ENCODE measurements around the gene DOCK3.
"Not testable (repeated sequence)": the region's sequence is repeated elsewhere in the genome, so short reads cannot be mapped to it uniquely, and the experiment has no call there.

DOCK3 gene

GRCh38 chr3:50913260-50913659, 238.5 kb downstream of the DOCK3 start:
- DNase-seq: no peak

- DNase-seq: not testable (repeated sequence)
These were observed 247.3 kb downstream of the DOCK3 start for GRCh38 chr3:50922071-50922470.

GRCh38 chr3:50923955-50924354, 249.2 kb downstream of the DOCK3 start:
- no peak for DNase-seq

GRCh38 chr3:50924638-50925037, 249.9 kb downstream of the DOCK3 start:
- no peak for DNase-seq

GRCh38 chr3:50926868-50927267, 252.1 kb downstream of the DOCK3 start:
- no peak for DNase-seq

GRCh38 chr3:50930371-50931208, 255.9 kb downstream of the DOCK3 start:
- no peak for DNase-seq

- DNase-seq: not testable (repeated sequence)
These were observed 258.2 kb downstream of the DOCK3 start for GRCh38 chr3:50932918-50933317.

GRCh38 chr3:50936389-50936788, 261.7 kb downstream of the DOCK3 start:
- no peak for DNase-seq

- no peak for DNase-seq
These were observed 272.7 kb downstream of the DOCK3 start for GRCh38 chr3:50947419-50947818.

GRCh38 chr3:50950591-50950990, 275.9 kb downstream of the DOCK3 start:
- DNase-seq: no peak

- DNase-seq: no peak
These were observed 279.2 kb downstream of the DOCK3 start for GRCh38 chr3:50953825-50954414.

- no peak for DNase-seq
These were observed 286.7 kb downstream of the DOCK3 start for GRCh38 chr3:50961386-50961785.

- peak; percentile 44 for DNase-seq
These were observed 296.8 kb downstream of the DOCK3 start for GRCh38 chr3:50971487-50971924.

- no peak for DNase-seq
These were observed 297.3 kb downstream of the DOCK3 start for GRCh38 chr3:50972029-50972428.

GRCh38 chr3:50978586-50978985, 303.9 kb downstream of the DOCK3 start:
- DNase-seq: not testable (repeated sequence)

GRCh38 chr3:50978991-50979667, 304.4 kb downstream of the DOCK3 start:
- no peak for DNase-seq

- DNase-seq: no peak
These were observed 308.0 kb downstream of the DOCK3 start for GRCh38 chr3:50982540-50983325.

- no peak for DNase-seq
These were observed 309.2 kb downstream of the DOCK3 start for GRCh38 chr3:50983887-50984286.

- DNase-seq: no peak
These were observed 311.2 kb downstream of the DOCK3 start for GRCh38 chr3:50985893-50986292.

- DNase-seq: no peak
These were observed 312.0 kb downstream of the DOCK3 start for GRCh38 chr3:50986726-50987125.

- DNase-seq: no peak
These were observed 319.8 kb downstream of the DOCK3 start for GRCh38 chr3:50994537-50994936.

- DNase-seq: no peak
These were observed 320.5 kb downstream of the DOCK3 start for GRCh38 chr3:50995085-50995824.

Measured in NCI-H146 (cell line).